ENCODE measurements around the gene ATF6.

ATF6 gene

DNA sequence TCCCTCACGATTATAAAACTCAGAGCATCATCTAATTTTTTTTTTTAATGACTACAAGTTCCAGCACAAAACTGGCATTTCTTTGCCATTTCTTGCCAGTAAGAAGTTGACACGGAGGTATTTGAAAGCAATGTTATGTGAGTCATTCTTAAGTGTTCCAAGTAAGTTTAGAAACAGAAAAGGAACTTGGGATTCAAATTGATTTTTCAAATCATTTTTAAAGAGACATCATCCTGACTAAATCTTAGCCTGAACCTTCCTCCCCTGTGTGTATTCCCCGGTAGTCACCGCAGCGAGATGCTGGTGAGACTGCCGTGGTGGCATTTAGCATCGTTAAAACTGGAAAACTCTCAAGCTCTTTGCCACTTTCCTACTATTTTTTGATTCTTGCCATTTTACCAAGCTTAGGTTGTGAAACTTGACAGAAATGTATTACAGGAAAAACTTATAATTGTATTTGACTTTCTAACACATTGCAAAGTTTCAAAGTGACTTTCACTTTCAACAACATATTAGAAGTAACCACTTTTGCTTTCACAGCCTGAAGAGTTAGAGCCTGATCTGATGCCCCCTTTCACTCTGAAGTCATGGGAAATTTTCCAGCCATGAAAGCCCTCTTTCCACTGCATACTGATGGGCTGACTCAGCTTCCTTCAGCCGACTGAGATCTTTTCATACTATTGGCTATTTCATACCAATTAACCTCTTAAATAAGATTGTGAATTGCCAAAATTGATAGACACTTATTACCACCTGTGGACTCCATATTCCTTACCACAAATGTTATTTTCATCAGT lies 196.2 kb downstream of the ATF6 start:
- no peak overlapping the region for H3K4me3 ChIP-seq (ENCODE audit: low read depth, low read length)
- TF ChIP-seq, protein P1, sequence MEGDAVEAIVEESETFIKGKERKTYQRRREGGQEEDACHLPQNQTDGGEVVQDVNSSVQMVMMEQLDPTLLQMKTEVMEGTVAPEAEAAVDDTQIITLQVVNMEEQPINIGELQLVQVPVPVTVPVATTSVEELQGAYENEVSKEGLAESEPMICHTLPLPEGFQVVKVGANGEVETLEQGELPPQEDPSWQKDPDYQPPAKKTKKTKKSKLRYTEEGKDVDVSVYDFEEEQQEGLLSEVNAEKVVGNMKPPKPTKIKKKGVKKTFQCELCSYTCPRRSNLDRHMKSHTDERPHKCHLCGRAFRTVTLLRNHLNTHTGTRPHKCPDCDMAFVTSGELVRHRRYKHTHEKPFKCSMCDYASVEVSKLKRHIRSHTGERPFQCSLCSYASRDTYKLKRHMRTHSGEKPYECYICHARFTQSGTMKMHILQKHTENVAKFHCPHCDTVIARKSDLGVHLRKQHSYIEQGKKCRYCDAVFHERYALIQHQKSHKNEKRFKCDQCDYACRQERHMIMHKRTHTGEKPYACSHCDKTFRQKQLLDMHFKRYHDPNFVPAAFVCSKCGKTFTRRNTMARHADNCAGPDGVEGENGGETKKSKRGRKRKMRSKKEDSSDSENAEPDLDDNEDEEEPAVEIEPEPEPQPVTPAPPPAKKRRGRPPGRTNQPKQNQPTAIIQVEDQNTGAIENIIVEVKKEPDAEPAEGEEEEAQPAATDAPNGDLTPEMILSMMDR (IDR thresholded peaks at IDR 0.05; ENCODE audit: control insufficient read depth, extremely low read depth, insufficient read depth), result no peak
- no peak for DNase-seq (ENCODE audit: low read depth)

DNA sequence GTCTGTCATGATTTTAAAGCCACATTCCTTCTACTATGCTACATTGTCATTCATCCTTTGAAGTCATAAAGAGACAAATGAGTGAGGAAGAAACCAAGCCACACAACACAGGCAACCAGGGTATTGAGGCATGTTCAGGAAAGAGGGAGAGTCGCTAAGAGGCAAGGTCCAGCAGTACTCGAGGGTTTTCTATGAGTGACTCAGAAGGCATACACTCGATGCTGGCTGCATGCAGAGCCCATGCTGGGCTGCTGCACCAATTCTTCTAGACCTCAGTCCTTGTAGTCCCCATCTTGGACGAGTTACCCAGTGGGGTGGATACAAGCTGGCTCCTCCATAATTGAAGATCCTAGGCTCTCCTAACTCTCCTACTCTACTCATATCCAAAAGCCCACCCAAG lies 199.9 kb downstream of the ATF6 start:
- DNase-seq (ENCODE audit: low read depth), result no peak
- no peak overlapping the region for H3K4me3 ChIP-seq (ENCODE audit: low read depth, low read length)
- TF ChIP-seq, protein P1 (IDR thresholded peaks at IDR 0.05; ENCODE audit: control insufficient read depth, extremely low read depth, insufficient read depth), result no peak

DNA sequence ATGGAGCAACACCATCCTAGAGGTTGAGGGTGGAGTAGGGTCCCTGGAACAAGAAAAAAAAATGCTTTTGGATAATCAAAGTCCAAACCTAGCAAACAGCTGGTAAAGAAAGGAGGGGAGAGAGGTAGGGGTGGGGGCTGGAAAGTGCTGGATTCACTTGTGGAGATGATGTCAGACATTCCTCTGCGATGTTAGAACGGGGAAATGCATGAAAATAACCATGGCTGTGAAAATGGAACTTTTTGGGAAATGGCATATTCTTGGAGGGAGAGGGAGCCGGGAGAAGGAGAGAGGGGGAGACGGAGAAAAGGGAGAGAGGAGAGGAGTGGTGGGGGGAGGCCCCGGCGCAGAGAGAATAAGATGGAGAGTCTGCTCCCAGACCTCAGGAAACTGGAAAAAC lies 203.9 kb downstream of the ATF6 start:
- H3K4me3 ChIP-seq (ENCODE audit: low read depth, low read length), result no peak overlapping the region
- TF ChIP-seq, protein P1 (IDR thresholded peaks at IDR 0.05; ENCODE audit: control insufficient read depth, extremely low read depth, insufficient read depth), result no peak
- no peak for DNase-seq (ENCODE audit: low read depth)

DNA sequence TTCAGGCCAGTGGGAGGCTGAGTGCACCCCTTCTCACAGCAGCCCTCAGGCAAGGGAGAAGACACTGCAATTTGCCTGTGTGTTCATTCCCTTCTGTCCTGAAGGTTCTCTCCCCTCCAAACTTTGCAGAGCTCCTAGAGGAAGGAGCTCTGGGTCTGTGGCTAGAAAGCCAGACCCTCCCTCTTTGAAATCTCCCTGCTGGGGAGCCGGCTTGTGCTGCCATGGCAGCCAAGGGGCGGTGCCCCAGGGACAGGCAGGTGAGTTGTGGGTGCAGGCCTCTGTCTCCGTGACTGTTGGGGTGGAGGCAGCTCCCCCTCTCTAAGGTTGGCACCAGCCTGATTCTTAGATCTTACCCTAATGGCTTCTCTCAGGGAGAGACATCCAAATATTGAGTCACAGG lies 204.5 kb downstream of the ATF6 start:
- no peak for DNase-seq (ENCODE audit: low read depth)
- no peak overlapping the region for H3K4me3 ChIP-seq (ENCODE audit: low read depth, low read length)
- TF ChIP-seq, protein P1 (IDR thresholded peaks at IDR 0.05; ENCODE audit: control insufficient read depth, extremely low read depth, insufficient read depth), result no peak

DNA sequence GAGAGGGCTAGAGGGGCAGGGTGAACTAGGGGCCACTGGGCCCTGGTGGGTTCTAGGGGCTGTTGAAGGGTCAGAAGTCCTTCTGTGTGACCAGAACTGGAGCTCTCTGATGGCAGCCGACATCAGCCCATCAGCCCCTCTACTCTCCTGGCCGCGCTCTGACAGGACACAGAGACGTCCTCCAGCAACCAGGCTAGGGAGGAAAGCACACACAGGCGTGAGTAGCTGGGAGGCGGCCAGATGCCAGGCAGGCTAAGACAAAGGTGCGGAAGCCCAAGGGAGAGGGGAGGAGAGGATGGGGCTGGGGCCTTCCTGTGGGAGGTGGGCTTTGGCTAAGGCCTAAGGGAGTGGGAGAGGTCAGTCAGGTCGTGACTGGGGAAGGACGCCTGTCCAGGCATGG lies 206.7 kb downstream of the ATF6 start:
- H3K4me3 ChIP-seq (ENCODE audit: low read depth, low read length), result no peak overlapping the region
- no peak for DNase-seq (ENCODE audit: low read depth)
- TF ChIP-seq, protein P1 (IDR thresholded peaks at IDR 0.05; ENCODE audit: control insufficient read depth, extremely low read depth, insufficient read depth), result no peak

DNA sequence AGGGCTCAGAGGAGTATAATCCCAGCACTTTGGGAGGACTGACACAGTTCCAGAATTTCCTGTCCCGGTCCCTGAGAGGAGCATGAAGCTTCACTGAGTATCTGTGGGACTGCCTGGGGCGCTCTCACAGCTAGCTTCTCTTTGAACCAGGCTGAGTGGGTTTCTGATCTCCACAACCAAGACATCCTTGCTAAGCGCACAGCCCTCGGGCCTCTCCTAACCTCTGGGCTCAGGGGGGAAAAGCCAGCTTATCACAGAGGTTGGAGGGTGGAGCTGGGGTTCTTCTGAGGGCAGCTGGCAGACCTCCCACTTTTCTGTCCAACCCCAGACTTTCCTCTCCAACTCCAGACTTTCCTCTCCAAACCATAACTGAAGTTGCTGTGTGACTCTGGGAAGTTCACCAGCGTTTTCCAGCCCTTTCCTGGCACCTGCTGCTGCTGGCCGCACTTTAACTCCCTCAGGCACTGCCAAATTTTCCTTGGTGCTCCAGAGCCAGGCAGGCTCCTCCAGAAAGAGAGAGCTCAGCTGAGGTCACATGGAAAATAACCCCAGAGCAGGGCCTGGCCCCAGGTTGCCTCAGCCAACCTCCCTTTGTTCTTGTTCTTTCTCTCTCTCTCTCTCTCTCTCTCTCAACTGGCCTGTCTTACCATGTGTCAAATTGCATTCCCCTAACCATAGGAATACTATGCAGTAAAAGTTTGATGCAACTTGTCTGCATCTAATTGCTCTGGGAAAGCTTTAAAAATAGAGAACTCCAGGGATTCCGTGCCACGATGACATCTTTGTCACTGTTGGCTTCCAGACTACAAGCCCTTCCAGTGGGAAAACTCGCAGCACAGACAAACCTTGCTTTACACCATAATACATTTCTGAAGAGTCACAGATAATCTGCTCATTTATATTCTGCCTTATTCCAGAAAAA lies 208.1 kb downstream of the ATF6 start:
- TF ChIP-seq, protein P1 (IDR thresholded peaks at IDR 0.05; ENCODE audit: control insufficient read depth, extremely low read depth, insufficient read depth), result no peak
- H3K4me3 ChIP-seq (ENCODE audit: low read depth, low read length), result no peak overlapping the region
- peak; percentile 19 for DNase-seq (ENCODE audit: low read depth)
